ENCODE data around the gene PIGN.

Gene PIGN

GRCh38 chr18:62066102-62066818 lies 120.6 kb downstream of the PIGN start:
- in situ Hi-C loops (cut with MboI; ENCODE audit: low pct_unique_long_range_greater_than_20kb, low sequenced_read_pairs, unreplicated experiment) = no loop called here
- TF ChIP-seq CTCF (IDR thresholded peaks at IDR 0.05; ENCODE audit: extremely low read depth, insufficient read depth, missing control alignments) = no peak
- no peak for DNase-seq (ENCODE audit: low spot score)

GRCh38 chr18:62064361-62064760 lies 122.5 kb downstream of the PIGN start:
- no peak for TF ChIP-seq CTCF (IDR thresholded peaks at IDR 0.05; ENCODE audit: extremely low read depth, insufficient read depth, missing control alignments)
- no peak for DNase-seq (ENCODE audit: low spot score)
- in situ Hi-C loops (cut with MboI; ENCODE audit: low pct_unique_long_range_greater_than_20kb, low sequenced_read_pairs, unreplicated experiment) = no loop called here

- TF ChIP-seq CTCF (IDR thresholded peaks at IDR 0.05; ENCODE audit: extremely low read depth, insufficient read depth, missing control alignments) = no peak
- no peak for DNase-seq (ENCODE audit: low spot score)
- in situ Hi-C loops (cut with MboI; ENCODE audit: low pct_unique_long_range_greater_than_20kb, low sequenced_read_pairs, unreplicated experiment) = no loop called here
Observed at GRCh38 chr18:62061821-62062478, 124.9 kb downstream of the PIGN start.

- DNase-seq (ENCODE audit: low spot score) = no peak
- no peak for TF ChIP-seq CTCF (IDR thresholded peaks at IDR 0.05; ENCODE audit: extremely low read depth, insufficient read depth, missing control alignments)
- in situ Hi-C loops (cut with MboI; ENCODE audit: low pct_unique_long_range_greater_than_20kb, low sequenced_read_pairs, unreplicated experiment) = no loop called here
Observed at GRCh38 chr18:62060820-62061219, 126.0 kb downstream of the PIGN start.

GRCh38 chr18:62054929-62055498 lies 131.8 kb downstream of the PIGN start:
- in situ Hi-C loops (cut with MboI; ENCODE audit: low pct_unique_long_range_greater_than_20kb, low sequenced_read_pairs, unreplicated experiment) = no loop called here
- TF ChIP-seq CTCF (IDR thresholded peaks at IDR 0.05; ENCODE audit: extremely low read depth, insufficient read depth, missing control alignments) = no peak
- no peak for DNase-seq (ENCODE audit: low spot score)

- no peak for TF ChIP-seq CTCF (IDR thresholded peaks at IDR 0.05; ENCODE audit: extremely low read depth, insufficient read depth, missing control alignments)
- in situ Hi-C loops (cut with MboI; ENCODE audit: low pct_unique_long_range_greater_than_20kb, low sequenced_read_pairs, unreplicated experiment) = no loop called here
- DNase-seq (ENCODE audit: low spot score) = no peak
Observed at GRCh38 chr18:62048279-62048678, 138.6 kb downstream of the PIGN start.

Data from GM13977 (cell line).